A673 (cell line): ENCODE measurements around the gene PAPOLA. TPM values are rescaled to one million over a fixed set of nuclear protein-coding genes. Genes with fewer than 3 reads are reported as not detected.

Experiments
- BruUV-seq: library from RNA; stranded (reverse); fragments of 400-500 nt; replicated peaks from 2 replicates; lab custom pipeline; 2021; lab: Mats Ljungman, UMichigan
- CTCF ChIA-PET: fragments of 300-600 bp; sonication (Branson Sonifier 250); formaldehyde crosslinking; loops from one replicate; lab custom pipeline; 2022; ENCODE audit warnings: antibody characterized with exemption; lab: Charles Lee
- POLR2A ChIA-PET: fragments of 300-600 bp; sonication (Branson Sonifier 250); formaldehyde crosslinking; loops from one replicate; lab custom pipeline; 2022; ENCODE audit warnings: antibody characterized with exemption; ENCODE audit not compliant: low non-redundant PET; lab: Charles Lee
- DNase-seq: peaks from one replicate; pipeline ENCODE4 v3.0.0-alpha.2; 2015; ENCODE audit warnings: low spot score
- H3K27ac ChIP-seq: fragments of 200-600 bp; sonication (generic); 2 replicates; pipeline ENCODE4 v1.5.1; 2016; ENCODE audit warnings: mixed run types, low read depth, mild to moderate bottlenecking, mixed read lengths, antibody characterized with exemption, low read length; ENCODE audit not compliant: poor library complexity, severe bottlenecking
- H3K27me3 ChIP-seq: fragments of 200-600 bp; sonication (generic); replicated peaks from 2 replicates; pipeline ENCODE4 v1.6.1; 2017; ENCODE audit warnings: mixed run types, low read depth, mild to moderate bottlenecking, mixed read lengths, antibody characterized with exemption, low read length; ENCODE audit not compliant: insufficient read depth, poor library complexity
- H3K36me3 ChIP-seq: fragments of 200-600 bp; sonication (generic); 2 replicates; pipeline ENCODE4 v1.6.1; 2016; ENCODE audit warnings: mixed run types, mild to moderate bottlenecking, mixed read lengths, antibody characterized with exemption, low read length; ENCODE audit not compliant: insufficient read depth, poor library complexity, severe bottlenecking
- H3K4me1 ChIP-seq: fragments of 200-600 bp; sonication (generic); 2 replicates; pipeline ENCODE4 v1.6.1; 2017; ENCODE audit warnings: mixed run types, mild to moderate bottlenecking, mixed read lengths, antibody characterized with exemption, low read length; ENCODE audit not compliant: insufficient read depth, poor library complexity, severe bottlenecking
- H3K4me3 ChIP-seq: fragments of 200-600 bp; sonication (generic); 2 replicates; pipeline ENCODE4 v1.5.1; 2016; ENCODE audit warnings: low read depth, mixed run types, mild to moderate bottlenecking, mixed read lengths, low read length; ENCODE audit not compliant: poor library complexity, severe bottlenecking
- H3K9me3 ChIP-seq: fragments of 200-600 bp; sonication (generic); 2 replicates; pipeline ENCODE4 v1.6.1; 2016; ENCODE audit warnings: mixed run types, low read depth, mild to moderate bottlenecking, mixed read lengths, antibody characterized with exemption, low read length; ENCODE audit not compliant: poor library complexity, severe bottlenecking
- EZH2 ChIP-seq: fragments of 200-600 bp; sonication (generic); IDR thresholded peaks from 2 replicates; pipeline ENCODE4 v1.6.1; 2017; ENCODE audit warnings: borderline replicate concordance, low read depth, mild to moderate bottlenecking, mixed read lengths, antibody characterized with exemption, low read length; ENCODE audit not compliant: poor library complexity, severe bottlenecking
- intact Hi-C: fragments of 100-400 bp; cut with micrococcal nuclease; formaldehyde crosslinking; loops from one replicate; pipeline ENCODE4 v1.10.0; 2022; ENCODE audit not compliant: unreplicated experiment
- total RNA-seq: library from RNA; stranded (reverse); gene quantifications from 2 replicates; pipeline ENCODE4 v1.2.3, GENCODE V29; 2021
- TF ChIP-seq, protein P1 (sequence below): fragments of 300-800, 200-600 bp; sonication (generic); conservative IDR thresholded peaks from 2 replicates; pipeline ENCODE4 v1.5.1; 2017; ENCODE audit warnings: low read depth, mild to moderate bottlenecking, antibody characterized with exemption, low read length, moderate library complexity, mixed read lengths

The PAPOLA gene
- total RNA-seq, 1 experiment from 2014 or later, result 337 TPM

DNA sequence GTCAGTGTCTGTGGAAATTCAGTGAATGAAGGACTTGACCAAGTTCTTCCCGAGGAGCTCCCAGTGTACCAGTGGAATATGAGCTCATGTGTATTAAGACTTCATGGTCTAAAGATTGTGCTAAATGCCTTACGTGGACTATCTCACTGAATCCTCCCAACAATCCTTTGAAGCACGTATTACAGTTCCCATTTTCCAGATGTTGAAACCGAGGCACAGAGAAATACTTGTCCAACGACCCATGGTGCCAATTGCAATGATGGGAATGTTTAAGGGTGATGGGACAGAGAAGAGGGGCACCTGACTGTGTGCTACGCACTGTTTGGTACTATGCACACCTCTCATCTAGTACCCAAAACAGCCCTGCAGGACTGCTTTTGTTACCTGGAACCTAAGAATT, 77.2 kb downstream of the PAPOLA start:
- H3K27me3 ChIP-seq, result no peaks in the 10 kb centered on the region
- POLR2A ChIA-PET, result no interaction called here
- BruUV-seq, result no TSS peak
- CTCF ChIA-PET, result no interaction called here
- no peak overlapping the region for H3K4me3 ChIP-seq
- H3K27ac ChIP-seq, result no peak overlapping the region
- no peaks in the 10 kb centered on the region for H3K36me3 ChIP-seq
- TF ChIP-seq EZH2, result no peak
- TF ChIP-seq, protein P1, sequence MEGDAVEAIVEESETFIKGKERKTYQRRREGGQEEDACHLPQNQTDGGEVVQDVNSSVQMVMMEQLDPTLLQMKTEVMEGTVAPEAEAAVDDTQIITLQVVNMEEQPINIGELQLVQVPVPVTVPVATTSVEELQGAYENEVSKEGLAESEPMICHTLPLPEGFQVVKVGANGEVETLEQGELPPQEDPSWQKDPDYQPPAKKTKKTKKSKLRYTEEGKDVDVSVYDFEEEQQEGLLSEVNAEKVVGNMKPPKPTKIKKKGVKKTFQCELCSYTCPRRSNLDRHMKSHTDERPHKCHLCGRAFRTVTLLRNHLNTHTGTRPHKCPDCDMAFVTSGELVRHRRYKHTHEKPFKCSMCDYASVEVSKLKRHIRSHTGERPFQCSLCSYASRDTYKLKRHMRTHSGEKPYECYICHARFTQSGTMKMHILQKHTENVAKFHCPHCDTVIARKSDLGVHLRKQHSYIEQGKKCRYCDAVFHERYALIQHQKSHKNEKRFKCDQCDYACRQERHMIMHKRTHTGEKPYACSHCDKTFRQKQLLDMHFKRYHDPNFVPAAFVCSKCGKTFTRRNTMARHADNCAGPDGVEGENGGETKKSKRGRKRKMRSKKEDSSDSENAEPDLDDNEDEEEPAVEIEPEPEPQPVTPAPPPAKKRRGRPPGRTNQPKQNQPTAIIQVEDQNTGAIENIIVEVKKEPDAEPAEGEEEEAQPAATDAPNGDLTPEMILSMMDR, result no peak
- H3K4me1 ChIP-seq, result peaks cover 24% of the 10 kb centered on the region
- H3K9me3 ChIP-seq, result no peaks in the 10 kb centered on the region
- no peak for DNase-seq
- intact Hi-C loops, result loop anchor here (5.0 kb wide), 1 partner anchor 83 kb away; no protein-coding TSS in a partner anchor

GRCh38 chr14:96579855-96580254, 77.7 kb downstream of the PAPOLA start:
- DNase-seq, result no peak

DNA sequence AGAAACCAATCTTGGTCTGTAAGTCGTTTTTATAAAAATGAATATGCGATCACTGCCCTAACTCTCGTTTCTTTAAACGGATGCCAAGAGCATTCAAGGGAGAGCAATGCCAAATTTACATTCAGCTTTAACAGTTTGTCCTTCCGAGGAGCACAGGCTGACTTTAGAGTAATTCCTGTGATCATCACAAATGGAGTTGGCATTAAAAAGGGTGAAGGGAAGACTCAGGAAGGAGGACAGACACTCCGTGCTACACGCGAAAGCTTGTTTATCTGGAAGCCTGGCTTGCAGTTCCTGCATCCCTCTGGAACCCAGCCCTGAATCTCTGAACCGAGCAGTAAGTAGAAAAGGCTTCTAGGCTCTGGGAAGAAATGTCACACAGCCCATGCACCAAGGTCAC, 78.4 kb downstream of the PAPOLA start:
- H3K4me1 ChIP-seq, result peaks cover 12% of the 10 kb centered on the region
- POLR2A ChIA-PET, result no interaction called here
- H3K9me3 ChIP-seq, result no peaks in the 10 kb centered on the region
- H3K27ac ChIP-seq, result no peak overlapping the region
- intact Hi-C loops, result no loop called here
- CTCF ChIA-PET, result no interaction called here
- H3K27me3 ChIP-seq, result no peaks in the 10 kb centered on the region
- no peaks in the 10 kb centered on the region for H3K36me3 ChIP-seq
- BruUV-seq, result no TSS peak
- TF ChIP-seq, protein P1, result no peak
- no peak for TF ChIP-seq EZH2
- no peak for DNase-seq
- H3K4me3 ChIP-seq, result no peak overlapping the region

More at GRCh38 chr14:96579855-96580254, 77.7 kb downstream of the PAPOLA start:
- H3K27me3 ChIP-seq, result no peaks in the 10 kb centered on the region
- intact Hi-C loops, result loop anchor here (5.0 kb wide), 1 partner anchor 82 kb away; no protein-coding TSS in a partner anchor
- no peak for TF ChIP-seq EZH2
- TF ChIP-seq, protein P1, result no peak
- H3K4me3 ChIP-seq, result no peak overlapping the region
- no peak overlapping the region for H3K27ac ChIP-seq
- H3K9me3 ChIP-seq, result no peaks in the 10 kb centered on the region
- POLR2A ChIA-PET, result no interaction called here
- no peaks in the 10 kb centered on the region for H3K36me3 ChIP-seq
- CTCF ChIA-PET, result no interaction called here
- no TSS peak for BruUV-seq
- H3K4me1 ChIP-seq, result peaks cover 19% of the 10 kb centered on the region
